HG03354 (cell line): Measurements from ENCODE around the gene OSBPL1A.

Experiments used
- ATAC-seq: cut with Tn5 transposase; IDR thresholded peaks from one replicate; pipeline ENCODE4 v1.9.1; 2021; ENCODE audit warnings: mild to moderate bottlenecking; ENCODE audit not compliant: unreplicated experiment, poor library complexity, severe bottlenecking

The OSBPL1A gene

GRCh38 chr18:24271381-24272228, 126.0 kb downstream of the OSBPL1A start:
- peak; percentile 55 for ATAC-seq

- ATAC-seq, result no peak
Measured at GRCh38 chr18:24270937-24271380, 126.7 kb downstream of the OSBPL1A start.

GRCh38 chr18:24270358-24270936, 127.2 kb downstream of the OSBPL1A start:
- ATAC-seq, result no peak

- no peak for ATAC-seq
Measured at GRCh38 chr18:24268784-24269550, 128.7 kb downstream of the OSBPL1A start.

GRCh38 chr18:24267878-24268277, 129.7 kb downstream of the OSBPL1A start:
- no peak for ATAC-seq

GRCh38 chr18:24266131-24266530, 131.5 kb downstream of the OSBPL1A start:
- no peak for ATAC-seq

GRCh38 chr18:24265502-24266064, 132.0 kb downstream of the OSBPL1A start:
- no peak for ATAC-seq

GRCh38 chr18:24263050-24263449, 134.6 kb downstream of the OSBPL1A start:
- ATAC-seq, result no peak

GRCh38 chr18:24262087-24262486, 135.5 kb downstream of the OSBPL1A start:
- no peak for ATAC-seq

- ATAC-seq, result no peak
Measured at GRCh38 chr18:24259869-24260641, 137.6 kb downstream of the OSBPL1A start.

GRCh38 chr18:24254071-24254470, 143.6 kb downstream of the OSBPL1A start:
- ATAC-seq, result no peak

- no peak for ATAC-seq
Measured at GRCh38 chr18:24249716-24250115, 147.9 kb downstream of the OSBPL1A start.

GRCh38 chr18:24248359-24248758, 149.3 kb downstream of the OSBPL1A start:
- ATAC-seq, result no peak

GRCh38 chr18:24246143-24246542, 151.5 kb downstream of the OSBPL1A start:
- ATAC-seq, result peak; percentile 89

- no peak for ATAC-seq
Measured at GRCh38 chr18:24244698-24245097, 152.9 kb downstream of the OSBPL1A start.

- no peak for ATAC-seq
Measured at GRCh38 chr18:24243677-24244076, 153.9 kb downstream of the OSBPL1A start.

- no peak for ATAC-seq
Measured at GRCh38 chr18:24239341-24239740, 158.3 kb downstream of the OSBPL1A start.

- no peak for ATAC-seq
Measured at GRCh38 chr18:24238387-24238786, 159.2 kb downstream of the OSBPL1A start.

GRCh38 chr18:24234850-24235418, 162.7 kb downstream of the OSBPL1A start:
- ATAC-seq, result no peak
